Mesenchymal stem cell (in vitro differentiated cells and primary cell): ENCODE measurements around the gene UNC13A.
A peak's percentile ranks its signal among the peaks of the same experiment; 100 is the strongest.

Experiments used
- DNase-seq: peaks from one replicate; pipeline ENCODE4 v3.0.0-alpha.2; 2013
- H2AFZ ChIP-seq: one replicate; pipeline ENCODE4 v1.6.1; 2013; ENCODE audit warnings: low read depth, mild to moderate bottlenecking, control low read depth, inconsistent platforms, low read length, moderate library complexity
- H2AK5ac ChIP-seq: 2 replicates; pipeline ENCODE4 v1.6.1; 2013; ENCODE audit warnings: low read length, moderate library complexity, mild to moderate bottlenecking, inconsistent platforms; ENCODE audit not compliant: severe bottlenecking
- H2BK120ac ChIP-seq: one replicate; pipeline ENCODE4 v1.6.1; 2013; ENCODE audit warnings: low read depth, mild to moderate bottlenecking, inconsistent platforms, low read length, moderate library complexity
- H2BK12ac ChIP-seq, 2 experiments: one replicate each; pipeline ENCODE4 v1.6.1; 2013; ENCODE audit warnings: inconsistent platforms in 2 of 2, low read length in 2 of 2, mild to moderate bottlenecking in 2 of 2, moderate library complexity in 2 of 2, control low read depth in 1 of 2
- H2BK15ac ChIP-seq: one replicate; pipeline ENCODE4 v1.6.1; 2013; ENCODE audit warnings: mild to moderate bottlenecking, low read depth, inconsistent platforms; ENCODE audit not compliant: poor library complexity, severe bottlenecking
- H2BK5ac ChIP-seq: 2 replicates; pipeline ENCODE4 v1.6.1; 2013; ENCODE audit warnings: low read depth, mild to moderate bottlenecking, low read length, control low read depth, inconsistent platforms; ENCODE audit not compliant: poor library complexity, severe bottlenecking
- H3K14ac ChIP-seq, 2 experiments: one replicate each; pipeline ENCODE4 v1.6.1; 2013; ENCODE audit warnings: inconsistent platforms in 2 of 2, low read length in 2 of 2, control low read depth in 1 of 2, mild to moderate bottlenecking in 1 of 2, moderate library complexity in 1 of 2
- H3K18ac ChIP-seq, 2 experiments: one replicate each; pipeline ENCODE4 v1.6.1; 2013; ENCODE audit warnings: inconsistent platforms in 2 of 2, low read length in 2 of 2, control low read depth in 1 of 2, low read depth in 1 of 2, mild to moderate bottlenecking in 1 of 2
- H3K23ac ChIP-seq, 2 experiments: one replicate each; pipeline ENCODE4 v1.6.1; 2013; ENCODE audit warnings: inconsistent platforms in 2 of 2, low read length in 2 of 2, mild to moderate bottlenecking in 2 of 2, moderate library complexity in 2 of 2, control low read depth in 1 of 2
- H3K27ac ChIP-seq: 2 replicates; pipeline ENCODE4 v1.5.1; 2013; ENCODE audit warnings: mild to moderate bottlenecking, moderate library complexity, low read length, control low read depth, inconsistent platforms; ENCODE audit not compliant: poor library complexity, severe bottlenecking
- H3K27me3 ChIP-seq, 2 experiments: 2 replicates each; pipeline versions ENCODE4 v1.6.1 to v1.7.0; 2013; ENCODE audit warnings: low read length in 2 of 2, mild to moderate bottlenecking in 2 of 2, moderate library complexity in 2 of 2, control low read depth in 1 of 2, inconsistent platforms in 1 of 2; ENCODE audit not compliant: control insufficient read depth in 1 of 2, insufficient read depth in 1 of 2
- H3K36me3 ChIP-seq, 2 experiments: 2 replicates each; pipeline versions ENCODE4 v1.6.1 to v1.7.0; 2013; ENCODE audit warnings: low read length in 2 of 2, control low read depth in 1 of 2, inconsistent platforms in 1 of 2, low read depth in 1 of 2, mild to moderate bottlenecking in 1 of 2; ENCODE audit not compliant: insufficient read depth in 2 of 2, control insufficient read depth in 1 of 2
- H3K4ac ChIP-seq, 2 experiments: one replicate each; pipeline ENCODE4 v1.6.1; 2013; ENCODE audit warnings: inconsistent platforms in 2 of 2, low read length in 2 of 2, mild to moderate bottlenecking in 2 of 2, moderate library complexity in 2 of 2, control low read depth in 1 of 2, low read depth in 1 of 2
- H3K4me1 ChIP-seq: 2 replicates; pipeline ENCODE4 v1.6.1; 2013; ENCODE audit warnings: low read depth, low read length, control low read depth; ENCODE audit not compliant: control insufficient read depth, insufficient read depth
- H3K4me2 ChIP-seq: 2 replicates; pipeline ENCODE4 v1.6.1; 2013; ENCODE audit warnings: low read length, mild to moderate bottlenecking, inconsistent platforms; ENCODE audit not compliant: poor library complexity, severe bottlenecking
- H3K4me3 ChIP-seq, 2 experiments: 2 replicates each; pipeline versions ENCODE4 v1.5.1 to v1.7.0; 2013; ENCODE audit warnings: low read length in 2 of 2, mild to moderate bottlenecking in 2 of 2, control low read depth in 1 of 2, low read depth in 1 of 2; ENCODE audit not compliant: insufficient read depth in 1 of 2
- H3K79me1 ChIP-seq: replicated peaks from 2 replicates; pipeline ENCODE4 v1.6.1; 2013; ENCODE audit warnings: mild to moderate bottlenecking, control low read depth, low read length, inconsistent platforms; ENCODE audit not compliant: poor library complexity, severe bottlenecking
- H3K9ac ChIP-seq: 2 replicates; pipeline ENCODE4 v1.7.0; 2013; ENCODE audit warnings: mild to moderate bottlenecking, low read length, moderate library complexity
- H3K9me3 ChIP-seq: 2 replicates; pipeline ENCODE4 v1.7.0; 2013; ENCODE audit warnings: mild to moderate bottlenecking, low read length; ENCODE audit not compliant: control insufficient read depth
- H4K8ac ChIP-seq: one replicate; pipeline ENCODE4 v1.6.1; 2013; ENCODE audit warnings: inconsistent platforms, mild to moderate bottlenecking, low read length, moderate library complexity
- H4K91ac ChIP-seq: one replicate; pipeline ENCODE4 v1.6.1; 2013; ENCODE audit warnings: mild to moderate bottlenecking, low read length, inconsistent platforms
- WGBS: methylation state at CpG from one replicate; pipeline ENCODE4 v1.1.7; 2013; ENCODE audit warnings: mixed read lengths; 5-methylcytosine and 5-hydroxymethylcytosine counted together

UNC13A gene

DNA sequence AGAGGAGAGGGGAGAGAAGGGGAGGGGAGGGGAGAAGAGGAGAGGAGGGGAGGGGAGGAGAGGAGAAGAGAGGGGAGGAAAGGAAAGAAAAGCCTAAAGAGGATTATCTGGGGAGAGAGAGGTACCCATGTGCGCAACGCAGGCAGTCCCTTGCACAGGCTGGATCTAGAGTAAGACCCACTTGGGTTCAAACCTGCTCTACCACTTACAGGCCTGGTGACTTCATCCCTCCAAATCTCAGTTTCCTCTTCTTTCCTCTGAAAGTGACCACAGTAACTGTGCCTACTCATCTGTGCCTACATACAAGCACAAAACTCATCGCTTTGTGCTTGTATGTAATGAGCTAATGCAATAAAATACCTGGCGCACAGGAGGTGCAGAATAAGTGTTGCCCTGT is 30.4 kb upstream of the UNC13A start:
- Histone ChIP-seq H2BK15ac (no peak overlapping the region), H3K27me3 (no peaks in the 10 kb centered on the region), H2BK5ac (no peak overlapping the region), H4K91ac (no peak overlapping the region), H4K8ac (peak overlapping the region; percentile 83), H3K4me2 (no peak overlapping the region), H3K4me1 (peaks cover 24% of the 10 kb centered on the region), H2BK120ac (no peak overlapping the region), H3K79me1 (peaks cover 19% of the 10 kb centered on the region), H3K4me3 (peak overlapping the region in 1 of 2 experiments; percentile 99), H2BK12ac (peak overlapping the region in 1 of 2 experiments; percentile 76), H3K27ac (no peak overlapping the region), H3K9me3 (no peaks in the 10 kb centered on the region), H3K36me3 (peaks cover 0 to 18% of the 10 kb centered on the region in 2 experiments), H3K4ac (no peak overlapping the region), H3K18ac (no peak overlapping the region), H3K9ac (peak overlapping the region; percentile 87), H3K23ac (no peak overlapping the region), H2AK5ac (no peak overlapping the region), H3K14ac (no peak overlapping the region), H2AFZ (no peak overlapping the region)
- WGBS = 98% methylated on average over 3 of the region's 4 CpGs
- DNase-seq = no peak

DNA sequence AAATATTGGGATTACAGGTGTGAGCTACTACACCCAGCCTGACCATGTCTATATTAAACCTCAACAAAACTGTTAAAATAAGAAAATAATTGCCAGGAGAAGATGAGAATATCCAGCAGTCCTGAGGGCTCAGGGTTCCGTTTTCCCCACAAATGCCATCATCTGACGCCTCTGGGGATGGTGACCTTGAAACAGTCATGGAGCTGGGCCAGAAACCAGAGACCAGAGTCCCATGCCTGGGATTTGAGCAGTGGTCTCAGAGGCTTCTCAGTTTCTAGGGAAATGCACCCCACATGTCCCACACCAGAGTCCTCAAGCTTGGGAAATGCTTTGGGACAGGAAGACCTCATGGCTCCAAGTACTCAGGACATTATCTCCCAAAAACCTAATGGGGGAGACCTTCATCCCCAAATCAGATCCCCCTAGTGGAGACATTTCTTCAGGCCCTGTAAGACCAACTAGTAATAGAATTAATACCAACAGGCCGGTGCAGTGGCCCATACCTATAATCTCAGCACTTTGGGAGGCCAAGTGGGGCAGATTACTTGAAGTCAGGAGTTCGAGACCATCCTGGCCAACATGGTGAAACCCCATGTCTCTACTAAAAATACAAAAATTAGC is 28.3 kb upstream of the UNC13A start:
- no peak overlapping the region for H3K23ac ChIP-seq
- H3K4me3 ChIP-seq = no peak overlapping the region
- peaks cover 7% of the 10 kb centered on the region for H3K79me1 ChIP-seq
- H2AK5ac ChIP-seq = no peak overlapping the region
- DNase-seq = no peak
- no peak overlapping the region for H3K4ac ChIP-seq
- no peak overlapping the region for H3K14ac ChIP-seq
- no peak overlapping the region for H3K4me2 ChIP-seq
- H3K27ac ChIP-seq = no peak overlapping the region
- H2AFZ ChIP-seq = no peak overlapping the region
- no peak overlapping the region for H2BK120ac ChIP-seq
- peaks cover 17% of the 10 kb centered on the region for H3K4me1 ChIP-seq
- no peak overlapping the region for H3K18ac ChIP-seq
- peak overlapping the region; percentile 24 for H3K9ac ChIP-seq
- no peak overlapping the region for H4K91ac ChIP-seq
- H2BK15ac ChIP-seq = no peak overlapping the region
- no peaks in the 10 kb centered on the region for H3K9me3 ChIP-seq
- no peaks in the 10 kb centered on the region for H3K27me3 ChIP-seq
- H4K8ac ChIP-seq = no peak overlapping the region
- H2BK12ac ChIP-seq = no peak overlapping the region
- peaks cover 0 to 1% of the 10 kb centered on the region in 2 experiments for H3K36me3 ChIP-seq
- H2BK5ac ChIP-seq = no peak overlapping the region
- 67% methylated on average over 4 of the region's 4 CpGs for WGBS

DNA sequence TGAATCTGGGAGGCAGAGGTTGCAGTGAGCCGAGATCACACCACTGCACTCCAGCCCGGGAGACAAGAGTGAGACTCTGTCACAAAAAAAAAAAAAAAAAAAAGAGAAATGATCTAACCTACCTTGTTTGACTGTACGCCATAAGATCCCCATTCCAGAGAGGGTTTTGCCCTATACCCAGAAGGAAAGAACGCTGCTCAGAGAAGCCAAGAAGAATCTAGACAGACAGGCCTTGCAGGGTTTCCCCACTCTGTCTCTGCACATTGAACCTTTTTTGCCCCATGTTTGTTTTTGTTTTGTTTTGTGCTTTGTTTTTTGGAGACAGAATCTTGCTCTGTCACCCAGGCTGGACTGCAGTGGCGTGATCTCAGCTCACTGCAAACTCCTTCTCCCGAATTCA is 23.7 kb upstream of the UNC13A start:
- H3K79me1 ChIP-seq = no peaks in the 10 kb centered on the region
- H2BK15ac ChIP-seq = no peak overlapping the region
- no peak overlapping the region for H3K23ac ChIP-seq
- no peaks in the 10 kb centered on the region for H3K4me1 ChIP-seq
- no peak for DNase-seq
- 80% methylated on average over 6 of the region's 6 CpGs for WGBS
- no peak overlapping the region for H2BK120ac ChIP-seq
- peaks cover 2 to 5% of the 10 kb centered on the region in 2 experiments for H3K27me3 ChIP-seq
- H3K18ac ChIP-seq = no peak overlapping the region
- H2BK5ac ChIP-seq = no peak overlapping the region
- no peak overlapping the region for H4K8ac ChIP-seq
- H3K4me3 ChIP-seq = no peak overlapping the region
- H3K9me3 ChIP-seq = no peaks in the 10 kb centered on the region
- no peaks in the 10 kb centered on the region for H3K36me3 ChIP-seq
- no peak overlapping the region for H3K4ac ChIP-seq
- no peak overlapping the region for H3K4me2 ChIP-seq
- no peak overlapping the region for H3K27ac ChIP-seq
- no peak overlapping the region for H4K91ac ChIP-seq
- no peak overlapping the region for H2AFZ ChIP-seq
- no peak overlapping the region for H3K9ac ChIP-seq
- H3K14ac ChIP-seq = no peak overlapping the region
- no peak overlapping the region for H2BK12ac ChIP-seq
- no peak overlapping the region for H2AK5ac ChIP-seq

GRCh38 chr19:17706750-17707181 is 18.6 kb upstream of the UNC13A start:
- Histone ChIP-seq H3K4me1 (peaks cover 3% of the 10 kb centered on the region), H3K36me3 (no peaks in the 10 kb centered on the region), H3K4ac (no peak overlapping the region), H3K79me1 (no peaks in the 10 kb centered on the region), H3K14ac (peak overlapping the region in 1 of 2 experiments; percentile 36), H3K4me2 (no peak overlapping the region), H3K27ac (no peak overlapping the region), H3K18ac (no peak overlapping the region), H3K23ac (no peak overlapping the region), H3K4me3 (no peak overlapping the region), H2BK120ac (no peak overlapping the region), H3K9ac (no peak overlapping the region), H3K9me3 (no peaks in the 10 kb centered on the region), H4K91ac (peak overlapping the region; percentile 50), H2AK5ac (no peak overlapping the region), H2BK15ac (no peak overlapping the region), H2BK12ac (no peak overlapping the region), H2BK5ac (no peak overlapping the region), H4K8ac (peak overlapping the region; percentile 28), H2AFZ (no peak overlapping the region), H3K27me3 (peaks cover 7 to 16% of the 10 kb centered on the region in 2 experiments)
- WGBS = 21% methylated on average over 17 of the region's 17 CpGs
- DNase-seq = no peak
